GM10248 (cell line): ENCODE measurements around the gene SEMA7A.

Source experiments
- CTCF ChIA-PET: fragments of 300-600 bp; sonication (Branson Sonifier 250); formaldehyde crosslinking; extraction: SDS; loops from one replicate; lab custom pipeline; 2021; ENCODE audit warnings: antibody characterized with exemption; lab: Yijun Ruan, JAX
- POLR2A ChIA-PET: fragments of 350-650 bp; sonication (Branson Sonifier 250); formaldehyde crosslinking; extraction: SDS; loops from one replicate; lab custom pipeline; 2020; ENCODE audit warnings: antibody characterized with exemption; lab: Yijun Ruan, JAX
- DNase-seq: peaks from one replicate; pipeline ENCODE4 v3.0.0; 2012; ENCODE audit errors: extremely low spot score
- CTCF ChIP-seq: IDR thresholded peaks from 2 replicates; pipeline ENCODE4 v1.5.1; 2012; ENCODE audit warnings: mild to moderate bottlenecking, low read depth; ENCODE audit errors: extremely low read depth, missing control alignments, control extremely low read depth

The SEMA7A gene

GRCh38 chr15:74449643-74450205 lies 16.0 kb upstream of the SEMA7A start:
- POLR2A ChIA-PET: no interaction called here
- CTCF ChIA-PET: interaction anchor here (1.2 to 33.1 kb wide), 7 partner anchors 11 to 185 kb away, joined by 3 to 827 read pairs (median 4); partner anchors contain the start of genes CYP11A1 and UBL7
- DNase-seq: no peak
- TF ChIP-seq CTCF: no peak

GRCh38 chr15:74449095-74449494 lies 15.3 kb upstream of the SEMA7A start:
- no peak for DNase-seq
- POLR2A ChIA-PET: no interaction called here
- TF ChIP-seq CTCF: no peak
- CTCF ChIA-PET: interaction anchor here (1.2 to 33.1 kb wide), 8 partner anchors 10 to 78 kb away, joined by 3 to 827 read pairs (median 4); partner anchors contain the start of genes CYP11A1 and UBL7

- no peak for TF ChIP-seq CTCF
- DNase-seq: no peak
- ChIA-PET POLR2A (interaction anchor here (0.8 kb wide), 1 partner anchor 15 kb away, joined by 3 read pairs; the partner anchor contains the start of gene UBL7), CTCF (interaction anchor here (0.7 to 33.1 kb wide), 4 partner anchors 11 to 70 kb away, joined by 3 to 827 read pairs (median 4); partner anchors contain the start of genes CYP11A1 and UBL7)
Measured at GRCh38 chr15:74445816-74446763, 12.3 kb upstream of the SEMA7A start.

GRCh38 chr15:74444106-74445062 lies 10.6 kb upstream of the SEMA7A start:
- TF ChIP-seq CTCF: no peak
- POLR2A ChIA-PET: no interaction called here
- DNase-seq: no peak
- CTCF ChIA-PET: interaction anchor here (1.5 to 33.1 kb wide), 3 partner anchors 14 to 68 kb away, joined by 4 to 827 read pairs (median 10); partner anchors contain the start of gene CYP11A1

- ChIA-PET CTCF (interaction anchor here (0.7 to 33.1 kb wide), 6 partner anchors 9 to 93 kb away, joined by 3 to 827 read pairs (median 7); partner anchors contain the start of genes CYP11A1 and UBL7), POLR2A (interaction anchor here (1.2 kb wide), 1 partner anchor 58 kb away, joined by 4 read pairs; no protein-coding TSS in a partner anchor)
- DNase-seq: no peak
- no peak for TF ChIP-seq CTCF
Measured at GRCh38 chr15:74443100-74443909, 9.5 kb upstream of the SEMA7A start.
